GM12873 (cell line): ENCODE measurements around the gene BAAT.

ENCODE experiments used
- TF ChIP-seq, protein P1 (sequence below): IDR thresholded peaks from 2 replicates; pipeline ENCODE4 v1.5.1; 2012; ENCODE audit warnings: low read depth, mild to moderate bottlenecking, moderate library complexity, low read length, control low read depth; ENCODE audit not compliant: insufficient read depth; ENCODE audit errors: missing control alignments

Gene BAAT

DNA sequence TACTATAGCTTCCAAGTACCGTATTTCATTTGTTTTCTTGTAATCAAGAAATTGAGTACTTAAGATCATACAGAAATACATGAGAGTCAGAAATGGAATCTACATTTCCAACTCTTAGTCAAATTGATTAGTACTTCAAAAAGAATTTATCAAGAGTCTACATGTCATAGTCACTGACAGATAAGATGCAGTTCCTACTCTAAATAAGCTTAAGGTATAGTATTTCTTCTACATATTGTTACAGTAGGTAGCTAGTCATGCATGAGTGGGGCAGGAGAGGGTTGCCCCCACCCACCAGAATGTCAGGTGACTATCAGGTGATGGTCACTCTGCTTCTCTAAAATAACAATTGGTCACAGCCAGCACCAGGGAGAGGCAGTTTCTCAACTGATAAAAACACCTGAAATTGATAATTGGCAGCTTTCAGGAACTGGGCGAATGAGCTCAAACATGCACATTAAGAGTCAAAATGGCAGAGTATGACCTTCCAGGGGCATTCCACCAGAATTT lies 2.9 kb downstream of the BAAT start:
- TF ChIP-seq, protein P1, sequence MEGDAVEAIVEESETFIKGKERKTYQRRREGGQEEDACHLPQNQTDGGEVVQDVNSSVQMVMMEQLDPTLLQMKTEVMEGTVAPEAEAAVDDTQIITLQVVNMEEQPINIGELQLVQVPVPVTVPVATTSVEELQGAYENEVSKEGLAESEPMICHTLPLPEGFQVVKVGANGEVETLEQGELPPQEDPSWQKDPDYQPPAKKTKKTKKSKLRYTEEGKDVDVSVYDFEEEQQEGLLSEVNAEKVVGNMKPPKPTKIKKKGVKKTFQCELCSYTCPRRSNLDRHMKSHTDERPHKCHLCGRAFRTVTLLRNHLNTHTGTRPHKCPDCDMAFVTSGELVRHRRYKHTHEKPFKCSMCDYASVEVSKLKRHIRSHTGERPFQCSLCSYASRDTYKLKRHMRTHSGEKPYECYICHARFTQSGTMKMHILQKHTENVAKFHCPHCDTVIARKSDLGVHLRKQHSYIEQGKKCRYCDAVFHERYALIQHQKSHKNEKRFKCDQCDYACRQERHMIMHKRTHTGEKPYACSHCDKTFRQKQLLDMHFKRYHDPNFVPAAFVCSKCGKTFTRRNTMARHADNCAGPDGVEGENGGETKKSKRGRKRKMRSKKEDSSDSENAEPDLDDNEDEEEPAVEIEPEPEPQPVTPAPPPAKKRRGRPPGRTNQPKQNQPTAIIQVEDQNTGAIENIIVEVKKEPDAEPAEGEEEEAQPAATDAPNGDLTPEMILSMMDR = no peak

- TF ChIP-seq, protein P1 = no peak
These were observed 3.7 kb downstream of the BAAT start for GRCh38 chr9:101381118-101381517.

- TF ChIP-seq, protein P1 = no peak
These were observed 4.5 kb downstream of the BAAT start for GRCh38 chr9:101380295-101380694.

GRCh38 chr9:101376111-101376848 lies 8.5 kb downstream of the BAAT start:
- TF ChIP-seq, protein P1 = no peak

DNA sequence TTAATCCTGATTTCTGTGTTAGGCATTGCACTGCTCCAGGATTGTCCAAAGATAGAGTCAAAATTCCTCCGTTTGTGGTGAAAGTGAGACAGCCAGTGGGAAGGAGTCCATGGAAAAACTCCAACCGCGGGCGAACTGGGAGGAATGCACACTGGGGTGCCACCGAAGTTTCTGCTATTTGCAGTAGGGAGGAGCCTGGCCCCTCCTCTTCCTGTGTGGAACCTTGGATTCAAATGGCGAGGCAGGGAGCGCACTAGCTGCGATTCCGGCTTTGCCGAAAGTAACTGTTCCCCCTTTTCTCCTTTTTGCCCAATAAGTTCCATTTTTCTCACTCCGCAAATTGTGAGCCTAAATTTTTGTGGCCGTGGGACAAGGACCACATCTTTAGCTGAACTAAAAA lies 9.3 kb downstream of the BAAT start:
- TF ChIP-seq, protein P1 = no peak

GRCh38 chr9:101372327-101373118 lies 12.3 kb downstream of the BAAT start:
- TF ChIP-seq, protein P1 = no peak

DNA sequence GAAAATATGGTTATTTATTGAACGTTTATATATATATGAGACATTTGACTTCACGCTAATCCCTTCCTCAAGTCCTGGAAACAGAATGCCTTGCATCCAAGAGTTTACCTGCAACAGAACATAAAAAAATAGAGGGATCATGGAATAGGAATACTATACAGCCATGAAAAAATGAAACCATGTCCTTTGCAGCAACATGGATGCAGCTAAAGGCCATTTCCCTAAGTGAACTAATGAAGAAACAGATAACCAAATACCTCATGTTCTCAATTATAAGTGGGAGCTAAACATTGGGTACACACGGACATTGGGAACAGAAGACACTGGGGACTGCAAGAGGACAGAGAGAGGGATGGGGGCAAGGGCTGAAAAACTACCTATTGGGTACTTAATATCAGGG lies 13.0 kb downstream of the BAAT start:
- TF ChIP-seq, protein P1 = no peak
